Measurements from ENCODE around the gene HPD. TPM values are rescaled to one million over a fixed set of nuclear protein-coding genes. Genes with fewer than 3 reads are reported as not detected.

The HPD gene
- total RNA-seq, 2 experiments from 2014 or later, result not detected

GRCh38 chr12:121828826-121829225 is 29.8 kb downstream of the HPD start:
- H3K4me3 ChIP-seq (ENCODE audit: low read depth, low read length, poor library complexity, severe bottlenecking), result no peak overlapping the region
- no peaks in the 10 kb centered on the region for H3K4me1 ChIP-seq (ENCODE audit: insufficient read depth, low read length, poor library complexity, severe bottlenecking)
- intact Hi-C loops (cut with micrococcal nuclease; ENCODE audit: unreplicated experiment), result no loop called here
- H3K27ac ChIP-seq (ENCODE audit: low read depth, low read length, poor library complexity, severe bottlenecking), result no peak overlapping the region
- no peaks in the 10 kb centered on the region for H3K9me3 ChIP-seq (ENCODE audit: low read length)
- no peaks in the 10 kb centered on the region; the same call in 1 of the 2 replicates for H4K20me1 ChIP-seq (ENCODE audit: insufficient read depth, low read length)
- no peaks in the 10 kb centered on the region for H3K79me2 ChIP-seq (ENCODE audit: insufficient read depth, low read depth, low read length)
- CTCF ChIA-PET (ENCODE audit: unreplicated experiment), result interaction anchor here (0.5 to 0.6 kb wide), 2 partner anchors 12 to 193 kb away, joined by 3 read pairs; no protein-coding TSS in a partner anchor
- no peak overlapping the region for H3K4me2 ChIP-seq (ENCODE audit: low read length)
- BruUV-seq (replicated peaks), result no TSS peak
- no peak for DNase-seq (ENCODE audit: low spot score)
- no peak overlapping the region for H2AFZ ChIP-seq (ENCODE audit: low read length)
- H3K36me3 ChIP-seq (ENCODE audit: insufficient read depth, low read length), result peaks cover 63% of the 10 kb centered on the region; the same call in 1 of the 2 replicates
- no peak for TF ChIP-seq EZH2phosphoT487 (IDR thresholded peaks at IDR 0.05; ENCODE audit: borderline replicate concordance, low read depth, low read length)
- TF ChIP-seq CTCF (conservative IDR thresholded peaks at IDR 0.05; ENCODE audit: low read length), result no peak
- H3K9me2 ChIP-seq (ENCODE audit: insufficient read depth, low read length), result no peaks in the 10 kb centered on the region
- POLR2A ChIA-PET, result no interaction called here

DNA sequence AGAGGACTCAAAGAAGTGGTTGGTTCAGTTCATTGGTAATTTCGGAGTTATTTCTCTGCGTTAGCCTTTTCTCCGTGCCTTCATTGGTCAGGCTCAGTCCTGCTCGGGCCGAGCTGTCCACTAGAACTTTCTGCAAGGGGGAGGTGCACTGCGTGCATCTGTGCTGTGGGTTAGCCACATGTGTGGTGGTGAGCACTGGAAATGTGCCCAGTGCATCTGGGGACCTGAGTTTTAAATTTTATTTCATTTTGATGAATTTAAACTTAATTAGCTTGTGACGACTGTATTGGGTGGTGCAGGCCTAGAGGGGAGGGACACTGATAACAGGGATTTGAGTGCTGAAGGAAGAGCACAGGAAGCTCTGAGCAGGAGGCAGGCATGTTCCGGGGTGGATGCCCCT is 30.4 kb downstream of the HPD start:
- Histone ChIP-seq H3K4me3 (ENCODE audit: low read depth, low read length, poor library complexity, severe bottlenecking) (no peak overlapping the region), H2AFZ (ENCODE audit: low read length) (no peak overlapping the region), H3K36me3 (ENCODE audit: insufficient read depth, low read length) (peaks cover 68% of the 10 kb centered on the region; the same call in 1 of the 2 replicates), H4K20me1 (ENCODE audit: insufficient read depth, low read length) (no peaks in the 10 kb centered on the region; the same call in 1 of the 2 replicates), H3K79me2 (ENCODE audit: insufficient read depth, low read depth, low read length) (no peaks in the 10 kb centered on the region), H3K9me3 (ENCODE audit: low read length) (no peaks in the 10 kb centered on the region), H3K9me2 (ENCODE audit: insufficient read depth, low read length) (no peaks in the 10 kb centered on the region), H3K4me2 (ENCODE audit: low read length) (no peak overlapping the region), H3K27ac (ENCODE audit: low read depth, low read length, poor library complexity, severe bottlenecking) (no peak overlapping the region), H3K4me1 (ENCODE audit: insufficient read depth, low read length, poor library complexity, severe bottlenecking) (no peaks in the 10 kb centered on the region)
- intact Hi-C loops (cut with micrococcal nuclease; ENCODE audit: unreplicated experiment), result no loop called here
- no TSS peak for BruUV-seq (replicated peaks)
- no peak for TF ChIP-seq CTCF (conservative IDR thresholded peaks at IDR 0.05; ENCODE audit: low read length)
- TF ChIP-seq EZH2phosphoT487 (IDR thresholded peaks at IDR 0.05; ENCODE audit: borderline replicate concordance, low read depth, low read length), result no peak
- no peak for DNase-seq (ENCODE audit: low spot score)
- ChIA-PET POLR2A (no interaction called here), CTCF (ENCODE audit: unreplicated experiment) (interaction anchor here (0.5 to 0.6 kb wide), 2 partner anchors 11 to 193 kb away, joined by 3 read pairs; no protein-coding TSS in a partner anchor)

DNA sequence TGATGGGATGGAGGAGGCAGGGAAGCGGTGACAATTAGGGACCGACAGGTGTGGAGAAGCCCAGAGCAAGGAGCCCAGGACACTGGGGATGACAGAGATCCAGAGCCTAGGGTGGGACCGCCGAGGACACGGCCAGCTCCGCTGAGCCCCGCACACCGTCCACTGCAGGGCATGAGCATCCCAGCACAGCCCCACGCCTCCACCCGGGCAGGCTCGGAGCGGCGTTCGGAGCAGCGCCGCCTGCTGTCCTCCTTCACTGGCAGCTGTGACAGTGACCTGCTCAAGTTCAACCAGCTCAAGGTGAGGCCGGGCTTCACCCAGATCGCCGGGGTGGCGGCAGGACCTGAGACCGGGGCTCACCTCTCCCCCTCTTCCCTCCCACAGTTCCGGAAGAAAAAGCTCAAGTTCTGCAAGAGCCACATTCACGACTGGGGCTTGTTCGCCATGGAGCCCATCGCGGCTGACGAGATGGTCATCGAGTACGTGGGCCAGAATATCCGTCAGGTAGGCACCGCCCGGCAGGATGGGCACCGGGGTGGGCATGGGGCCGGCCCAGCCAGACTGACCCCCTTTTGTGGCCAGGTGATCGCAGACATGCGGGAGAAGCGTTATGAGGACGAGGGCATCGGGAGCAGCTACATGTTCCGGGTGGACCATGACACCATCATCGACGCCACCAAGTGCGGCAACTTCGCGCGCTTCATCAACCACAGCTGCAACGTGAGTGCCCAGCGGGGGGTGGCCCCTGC is 31.1 kb downstream of the HPD start:
- intact Hi-C loops (cut with micrococcal nuclease; ENCODE audit: unreplicated experiment), result no loop called here

More for the DNA sequence above, 31.1 kb downstream of the HPD start:
- Histone ChIP-seq H3K9me3 (ENCODE audit: low read length) (no peaks in the 10 kb centered on the region), H3K27ac (ENCODE audit: low read depth, low read length, poor library complexity, severe bottlenecking) (no peak overlapping the region), H3K36me3 (ENCODE audit: insufficient read depth, low read length) (peaks cover 72% of the 10 kb centered on the region; the same call in 1 of the 2 replicates), H2AFZ (ENCODE audit: low read length) (no peak overlapping the region), H3K79me2 (ENCODE audit: insufficient read depth, low read depth, low read length) (no peaks in the 10 kb centered on the region), H3K9me2 (ENCODE audit: insufficient read depth, low read length) (no peaks in the 10 kb centered on the region), H3K4me3 (ENCODE audit: low read depth, low read length, poor library complexity, severe bottlenecking) (no peak overlapping the region), H3K4me1 (ENCODE audit: insufficient read depth, low read length, poor library complexity, severe bottlenecking) (no peaks in the 10 kb centered on the region), H3K4me2 (ENCODE audit: low read length) (no peak overlapping the region), H4K20me1 (ENCODE audit: insufficient read depth, low read length) (no peaks in the 10 kb centered on the region; the same call in 1 of the 2 replicates)
- BruUV-seq (replicated peaks), result no TSS peak
- TF ChIP-seq CTCF (conservative IDR thresholded peaks at IDR 0.05; ENCODE audit: low read length), result no peak
- TF ChIP-seq EZH2phosphoT487 (IDR thresholded peaks at IDR 0.05; ENCODE audit: borderline replicate concordance, low read depth, low read length), result no peak
- ChIA-PET POLR2A (no interaction called here), CTCF (ENCODE audit: unreplicated experiment) (no interaction called here)
- no peak for DNase-seq (ENCODE audit: low spot score)
